AG08395 (cell line): ENCODE measurements around the gene WNT5A.

Source experiments
- DNase-seq: peaks from one replicate; pipeline ENCODE4 v3.0.0; 2012; ENCODE audit warnings: mixed read lengths, low spot score

Gene WNT5A

GRCh38 chr3:55446850-55447249 is 40.3 kb downstream of the WNT5A start:
- no peak for DNase-seq

- DNase-seq = no peak
Observed at GRCh38 chr3:55445551-55445950, 41.6 kb downstream of the WNT5A start.

GRCh38 chr3:55443346-55443745 is 43.8 kb downstream of the WNT5A start:
- no peak for DNase-seq

GRCh38 chr3:55442861-55443260 is 44.2 kb downstream of the WNT5A start:
- DNase-seq = no peak

- DNase-seq = no peak
Observed at GRCh38 chr3:55441499-55441898, 45.6 kb downstream of the WNT5A start.

- DNase-seq = peak; percentile 43
Observed at GRCh38 chr3:55440104-55440708, 46.9 kb downstream of the WNT5A start.

- DNase-seq = no peak
Observed at GRCh38 chr3:55439657-55440056, 47.4 kb downstream of the WNT5A start.

- no peak for DNase-seq
Observed at GRCh38 chr3:55436644-55437043, 50.5 kb downstream of the WNT5A start.

GRCh38 chr3:55435491-55435890 is 51.6 kb downstream of the WNT5A start:
- no peak for DNase-seq

- DNase-seq = no peak
Observed at GRCh38 chr3:55434789-55435188, 52.3 kb downstream of the WNT5A start.

- DNase-seq = no peak
Observed at GRCh38 chr3:55431041-55431440, 56.1 kb downstream of the WNT5A start.

GRCh38 chr3:55427739-55428138 is 59.4 kb downstream of the WNT5A start:
- DNase-seq = no peak

- DNase-seq = no peak
Observed at GRCh38 chr3:55426486-55426885, 60.6 kb downstream of the WNT5A start.

GRCh38 chr3:55423782-55424181 is 63.3 kb downstream of the WNT5A start:
- DNase-seq = no peak

GRCh38 chr3:55417211-55417610 is 69.9 kb downstream of the WNT5A start:
- DNase-seq = no peak

- peak; percentile 91 for DNase-seq
Observed at GRCh38 chr3:55416331-55416821, 70.7 kb downstream of the WNT5A start.
